GM15510 (cell line): ENCODE data around the gene GMPPB.

Source experiments
- POLR2A ChIP-seq: IDR thresholded peaks from 3 replicates; pipeline ENCODE4 v1.6.1; 2011; ENCODE audit warnings: borderline replicate concordance; ENCODE audit not compliant: insufficient read length; ENCODE audit errors: extremely low read depth

GMPPB gene

GRCh38 chr3:49720855-49721595 lies 2.7 kb downstream of the GMPPB start:
- peak; percentile 21 for TF ChIP-seq POLR2A

- peak; percentile 76 for TF ChIP-seq POLR2A
Measured at GRCh38 chr3:49719214-49719884, 4.4 kb downstream of the GMPPB start, which contains the start of gene AMIGO3. Gene AMIGO3, minus strand, starts transcription at chr3:49719684. Its CDS starts 219 bp downstream, at chr3:49719465.

DNA sequence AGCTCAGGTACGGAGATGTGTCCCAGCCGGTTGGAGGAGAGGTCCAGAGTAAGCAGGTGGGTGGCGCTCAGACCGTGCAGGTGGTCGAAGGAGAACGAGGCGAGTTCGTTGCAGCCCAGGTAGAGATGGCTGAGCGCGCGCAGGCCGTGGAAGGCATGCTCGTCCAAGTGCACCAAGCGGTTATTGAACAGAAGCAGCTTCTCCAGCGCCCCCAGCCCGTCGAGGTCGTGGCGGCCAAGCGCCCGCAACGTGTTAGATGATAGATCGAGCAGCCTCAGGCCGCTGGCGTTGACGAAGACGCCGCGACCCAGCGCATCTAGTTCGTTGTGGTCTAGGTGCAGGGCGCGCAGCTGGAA lies 4.9 kb downstream of the GMPPB start:
- TF ChIP-seq POLR2A, result no peak

- TF ChIP-seq POLR2A, result no peak
Measured at GRCh38 chr3:49717959-49718857, 5.5 kb downstream of the GMPPB start.

DNA sequence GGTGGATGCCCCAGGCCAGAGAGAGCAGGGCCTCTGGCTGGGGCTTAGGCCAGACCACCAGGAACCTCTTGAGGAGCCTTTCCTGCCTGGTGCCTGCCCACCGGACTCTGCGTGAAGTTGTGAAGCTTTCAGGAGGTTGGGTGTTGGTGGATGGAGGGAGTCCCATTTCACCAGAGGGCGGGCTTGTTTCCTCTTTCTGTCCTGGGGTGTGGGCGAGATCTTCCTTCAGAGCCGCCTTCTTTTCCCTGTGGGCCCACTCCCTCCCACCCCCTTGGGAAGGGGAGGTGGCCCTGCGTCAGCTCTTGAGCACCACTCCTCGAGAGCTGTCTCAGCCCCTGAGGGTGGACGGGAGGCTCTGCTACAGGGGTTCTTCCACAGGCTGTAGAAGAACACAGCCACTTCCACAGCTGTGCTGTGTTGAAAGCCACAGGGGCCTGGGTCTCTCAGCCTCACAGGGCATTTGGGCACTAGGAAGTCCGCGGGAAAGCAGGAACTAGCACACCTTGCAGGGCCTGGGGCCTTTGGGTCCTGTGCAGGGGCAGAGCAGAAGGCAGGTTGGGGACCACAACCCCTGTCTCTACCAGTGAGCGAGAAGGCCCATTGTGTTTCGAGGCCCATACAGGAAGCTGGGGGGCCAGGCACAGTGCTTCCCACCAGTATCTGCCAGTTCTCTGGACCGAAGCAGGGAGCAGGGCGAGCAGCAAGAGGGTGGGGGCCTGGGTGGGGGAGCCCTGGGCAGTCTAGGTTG lies 6.4 kb downstream of the GMPPB start:
- no peak for TF ChIP-seq POLR2A

GRCh38 chr3:49716691-49717210 lies 7.0 kb downstream of the GMPPB start:
- TF ChIP-seq POLR2A, result no peak

GRCh38 chr3:49716169-49716568 lies 7.6 kb downstream of the GMPPB start:
- no peak for TF ChIP-seq POLR2A

GRCh38 chr3:49715611-49716121 lies 8.1 kb downstream of the GMPPB start:
- no peak for TF ChIP-seq POLR2A

DNA sequence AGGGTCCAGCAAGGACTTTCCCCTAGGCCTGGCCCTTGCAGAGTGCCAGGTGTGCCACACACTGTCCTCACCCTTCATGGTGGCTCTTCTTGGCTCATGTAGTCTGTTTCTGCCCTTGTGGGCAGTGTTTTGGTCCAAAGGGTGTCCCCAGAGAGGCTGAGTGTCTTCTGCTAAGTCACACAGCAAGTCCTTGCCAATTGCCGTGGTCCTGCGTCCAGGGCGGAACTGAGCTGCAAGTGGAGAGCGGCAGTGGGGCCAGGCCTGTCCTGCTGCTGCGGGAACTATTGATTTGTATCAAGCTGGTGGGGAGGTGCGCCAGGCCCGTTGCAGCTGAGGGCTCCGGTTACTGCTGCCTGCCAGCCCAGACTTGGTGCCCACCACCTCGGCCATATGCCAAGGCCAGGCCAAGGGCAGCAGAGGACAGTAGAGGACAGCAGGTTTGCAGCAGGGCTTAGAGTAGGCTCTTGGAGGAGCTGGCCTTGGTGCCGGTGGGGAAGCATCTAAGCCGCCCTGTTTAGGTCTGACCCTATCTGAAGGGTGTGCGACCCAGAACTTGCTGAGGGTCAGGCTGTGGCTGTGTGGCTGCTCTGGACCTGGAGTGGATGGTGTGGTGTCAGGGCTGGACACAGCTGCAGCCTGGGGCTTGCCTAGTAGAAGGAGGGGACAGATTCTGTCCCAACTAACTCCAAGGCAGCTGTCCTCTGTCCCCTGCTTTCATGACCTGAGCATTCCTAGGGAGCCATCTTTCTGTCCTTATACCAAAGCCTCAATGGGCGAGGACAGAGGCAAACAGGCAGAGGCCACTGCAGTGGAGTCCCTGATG lies 8.8 kb downstream of the GMPPB start:
- no peak for TF ChIP-seq POLR2A

DNA sequence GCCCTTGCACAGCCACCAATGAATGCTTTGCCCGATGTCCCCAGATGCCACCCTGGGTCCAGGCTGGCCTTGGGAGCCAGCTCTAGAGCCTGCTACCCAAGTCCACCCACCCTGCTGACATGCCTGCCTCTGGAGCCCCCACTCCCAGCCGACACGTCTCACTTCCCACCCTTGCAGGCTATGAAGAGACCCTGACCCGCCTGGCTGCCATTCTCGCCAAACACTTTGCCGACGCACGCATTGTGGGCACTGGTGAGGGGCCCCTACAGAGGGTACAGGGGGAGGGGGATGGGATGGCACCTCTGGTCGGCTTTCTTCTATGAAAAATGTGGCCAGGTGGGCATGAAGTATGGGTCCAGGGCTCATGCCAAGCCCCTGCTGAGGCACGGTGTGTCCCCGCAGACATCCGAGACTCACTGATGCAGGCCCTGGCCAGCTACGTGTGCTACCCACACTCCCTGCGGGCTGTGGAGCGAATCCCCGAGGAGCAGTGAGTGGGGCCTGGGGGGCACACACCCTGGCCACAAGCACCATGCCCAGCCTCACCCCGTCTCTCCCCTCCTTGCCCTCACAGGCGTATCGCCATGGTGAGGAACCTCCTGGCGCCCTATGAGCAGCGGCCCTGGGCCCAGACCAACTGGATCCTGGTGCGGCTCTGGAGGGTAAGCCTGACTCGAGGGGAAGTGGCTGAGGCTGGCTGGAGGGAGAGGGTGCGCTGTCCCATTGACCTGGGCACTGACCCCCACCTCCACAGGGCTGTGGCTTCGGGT lies 10.2 kb downstream of the GMPPB start:
- TF ChIP-seq POLR2A, result no peak

DNA sequence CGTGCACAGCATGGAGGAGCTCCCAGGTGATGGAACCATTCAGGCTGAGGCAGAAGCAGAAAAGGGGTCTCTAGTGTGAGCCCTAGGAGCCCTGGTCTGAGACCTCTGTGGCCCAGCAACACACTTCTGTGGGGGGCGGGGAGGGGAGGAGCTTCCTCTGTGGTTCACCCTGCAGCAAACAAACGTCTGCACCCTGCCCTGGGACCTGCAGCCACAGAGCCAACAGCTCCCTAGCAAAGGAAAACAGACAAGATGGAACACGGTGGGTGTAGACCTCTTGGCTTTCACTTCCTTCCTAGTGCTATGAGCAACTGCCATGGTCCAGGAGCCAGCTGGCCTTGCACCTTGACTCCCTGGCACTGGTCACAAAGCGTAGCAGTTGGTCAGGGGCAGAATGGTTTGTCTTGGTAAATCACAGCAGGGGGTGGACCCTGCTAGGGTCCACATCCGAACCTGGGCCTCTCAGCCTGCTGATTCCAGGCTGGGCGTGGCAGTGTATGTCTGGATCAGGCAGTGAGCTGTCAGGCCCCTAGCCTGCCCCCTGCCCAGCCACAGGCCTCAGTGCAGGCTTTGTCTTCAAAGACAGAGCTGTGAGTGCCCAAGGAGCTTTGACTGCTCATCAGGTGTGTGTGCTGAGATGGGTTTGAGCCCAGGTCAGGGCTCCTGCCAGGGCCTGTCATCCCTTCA lies 11.0 kb downstream of the GMPPB start:
- no peak for TF ChIP-seq POLR2A

GRCh38 chr3:49712166-49712565 lies 11.6 kb downstream of the GMPPB start:
- TF ChIP-seq POLR2A, result no peak
